HUES6 (cell line): ENCODE measurements around the gene GCHFR.

ENCODE experiments used
- H3K27ac ChIP-seq: 2 replicates; pipeline ENCODE4 v1.7.0; 2013; ENCODE audit warnings: low read depth, mild to moderate bottlenecking, low read length, inconsistent platforms
- H3K27me3 ChIP-seq: 2 replicates; pipeline ENCODE4 v1.6.1; 2013; ENCODE audit warnings: low read length; ENCODE audit not compliant: control insufficient read depth, insufficient read depth
- H3K36me3 ChIP-seq: 2 replicates; pipeline ENCODE4 v1.6.1; 2013; ENCODE audit warnings: low read length; ENCODE audit not compliant: control insufficient read depth, insufficient read depth
- H3K4me1 ChIP-seq: 2 replicates; pipeline ENCODE4 v1.6.1; 2013; ENCODE audit warnings: low read length; ENCODE audit not compliant: control insufficient read depth, insufficient read depth
- H3K4me3 ChIP-seq: 2 replicates; pipeline ENCODE4 v1.5.1; 2013; ENCODE audit warnings: low read depth, low read length
- H3K9ac ChIP-seq: one replicate; pipeline ENCODE4 v1.6.1; 2013; ENCODE audit warnings: mild to moderate bottlenecking, low read length
- H3K9me3 ChIP-seq: 2 replicates; pipeline ENCODE4 v1.6.1; 2013; ENCODE audit warnings: low read depth, low read length; ENCODE audit not compliant: control insufficient read depth, insufficient read depth

Gene GCHFR

GRCh38 chr15:40768521-40769273 is 4.8 kb downstream of the GCHFR start:
- Histone ChIP-seq H3K27me3 (no peaks in the 10 kb centered on the region), H3K4me1 (peaks cover 44% of the 10 kb centered on the region), H3K9me3 (no peaks in the 10 kb centered on the region), H3K36me3 (peaks cover 26% of the 10 kb centered on the region), H3K4me3 (no peak overlapping the region), H3K27ac (no peak overlapping the region), H3K9ac (no peak overlapping the region)

GRCh38 chr15:40769274-40770146 is 5.6 kb downstream of the GCHFR start, which contains the start of gene C15orf62:
Gene C15orf62 (plus strand): TSS chr15:40769980. CDS start chr15:40770496, 516 bp downstream.
- Histone ChIP-seq H3K9me3 (no peaks in the 10 kb centered on the region), H3K27me3 (no peaks in the 10 kb centered on the region), H3K4me3 (no peak within 1 kb of the TSS), H3K9ac (no peak within 1 kb of the TSS), H3K36me3 (peaks cover 34% of the 10 kb centered on the region), H3K27ac (no peak within 1 kb of the TSS), H3K4me1 (peaks cover 43% of the 10 kb centered on the region)

- Histone ChIP-seq H3K36me3 (peaks cover 40% of the 10 kb centered on the region), H3K27ac (no peak overlapping the region), H3K4me1 (peaks cover 35% of the 10 kb centered on the region)
These were observed 6.4 kb downstream of the GCHFR start for GRCh38 chr15:40770147-40770721.

DNA sequence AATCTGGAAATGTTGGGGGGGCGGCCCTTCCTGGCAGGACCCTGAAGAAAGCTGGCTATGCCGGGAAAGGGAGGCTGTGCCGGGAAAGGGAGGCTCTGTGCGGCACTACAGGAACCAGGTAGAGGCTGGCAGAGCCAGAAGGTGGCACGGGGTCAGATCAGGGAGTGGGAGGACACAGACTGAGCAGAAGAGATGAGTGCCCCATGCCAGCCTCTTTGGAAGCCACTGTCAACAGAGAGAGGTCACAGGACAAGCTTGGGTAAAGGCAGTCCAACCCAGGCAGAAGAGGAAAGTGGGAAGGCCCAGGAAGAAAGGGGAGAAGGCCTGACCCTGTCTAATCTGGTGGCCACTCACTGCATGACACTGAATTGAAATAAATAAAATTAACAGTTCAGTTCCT is 7.4 kb downstream of the GCHFR start:
- Histone ChIP-seq H3K27me3 (no peaks in the 10 kb centered on the region), H3K9ac (no peak overlapping the region), H3K4me3 (no peak overlapping the region), H3K4me1 (peaks cover 25% of the 10 kb centered on the region), H3K9me3 (no peaks in the 10 kb centered on the region), H3K27ac (no peak overlapping the region), H3K36me3 (peaks cover 50% of the 10 kb centered on the region)

More at GRCh38 chr15:40770147-40770721, 6.4 kb downstream of the GCHFR start:
- H3K9me3 ChIP-seq = no peaks in the 10 kb centered on the region
- no peak overlapping the region for H3K4me3 ChIP-seq
- H3K27me3 ChIP-seq = no peaks in the 10 kb centered on the region
- H3K9ac ChIP-seq = no peak overlapping the region

GRCh38 chr15:40772014-40772413 is 8.1 kb downstream of the GCHFR start:
- H3K27me3 ChIP-seq = no peaks in the 10 kb centered on the region
- no peak overlapping the region for H3K9ac ChIP-seq
- H3K36me3 ChIP-seq = peaks cover 58% of the 10 kb centered on the region
- H3K27ac ChIP-seq = no peak overlapping the region
- H3K4me3 ChIP-seq = no peak overlapping the region
- H3K4me1 ChIP-seq = peaks cover 17% of the 10 kb centered on the region
- no peaks in the 10 kb centered on the region for H3K9me3 ChIP-seq

DNA sequence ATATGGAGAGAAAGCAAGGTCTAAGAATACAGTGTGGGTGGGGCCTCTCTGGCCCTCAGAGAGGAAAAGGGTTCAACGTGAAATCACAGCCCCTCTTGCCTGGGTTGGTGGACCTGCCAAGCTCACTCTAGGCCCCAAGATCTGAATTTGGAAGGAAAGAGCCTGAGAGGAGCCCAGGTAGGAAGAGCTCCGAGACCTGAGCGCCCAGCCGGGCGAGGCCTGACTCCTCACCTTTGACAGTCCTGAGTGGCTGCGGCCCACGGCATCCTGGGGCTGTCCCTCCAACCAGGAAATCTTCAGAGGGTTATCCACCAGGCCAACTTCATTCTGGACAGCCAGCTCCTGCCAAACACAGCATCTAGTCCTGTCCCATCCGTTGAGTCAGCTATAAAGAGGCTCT is 9.6 kb downstream of the GCHFR start:
- Histone ChIP-seq H3K36me3 (peaks cover 47% of the 10 kb centered on the region), H3K9ac (no peak overlapping the region), H3K4me1 (peaks cover 5% of the 10 kb centered on the region; the same call in 1 of the 2 replicates), H3K4me3 (no peak overlapping the region), H3K27me3 (no peaks in the 10 kb centered on the region), H3K9me3 (no peaks in the 10 kb centered on the region), H3K27ac (no peak overlapping the region)

DNA sequence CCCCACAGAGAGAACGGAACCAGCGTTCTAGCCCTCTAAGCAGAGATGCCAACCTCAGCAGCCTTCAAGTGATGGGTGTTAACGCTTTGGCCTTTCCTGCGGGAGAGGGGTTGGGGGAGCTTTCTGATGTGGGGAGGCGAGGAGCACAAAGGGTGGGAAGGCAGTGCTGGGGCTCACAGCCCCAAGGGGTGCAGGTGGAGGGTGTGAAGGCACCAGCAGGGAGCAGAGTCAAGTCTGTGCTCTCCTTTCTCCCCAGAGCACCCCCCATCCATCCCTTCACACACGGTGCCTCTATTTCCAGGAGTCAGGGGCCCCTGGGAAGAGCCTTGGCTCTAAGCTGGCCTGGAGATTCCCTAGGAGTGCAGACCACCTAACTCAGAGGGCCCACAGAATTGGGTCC is 10.0 kb downstream of the GCHFR start:
- Histone ChIP-seq H3K27ac (no peak overlapping the region), H3K9me3 (no peaks in the 10 kb centered on the region), H3K4me3 (no peak overlapping the region), H3K27me3 (no peaks in the 10 kb centered on the region), H3K4me1 (peaks cover 3% of the 10 kb centered on the region; the same call in 1 of the 2 replicates), H3K9ac (no peak overlapping the region), H3K36me3 (peaks cover 48% of the 10 kb centered on the region)

DNA sequence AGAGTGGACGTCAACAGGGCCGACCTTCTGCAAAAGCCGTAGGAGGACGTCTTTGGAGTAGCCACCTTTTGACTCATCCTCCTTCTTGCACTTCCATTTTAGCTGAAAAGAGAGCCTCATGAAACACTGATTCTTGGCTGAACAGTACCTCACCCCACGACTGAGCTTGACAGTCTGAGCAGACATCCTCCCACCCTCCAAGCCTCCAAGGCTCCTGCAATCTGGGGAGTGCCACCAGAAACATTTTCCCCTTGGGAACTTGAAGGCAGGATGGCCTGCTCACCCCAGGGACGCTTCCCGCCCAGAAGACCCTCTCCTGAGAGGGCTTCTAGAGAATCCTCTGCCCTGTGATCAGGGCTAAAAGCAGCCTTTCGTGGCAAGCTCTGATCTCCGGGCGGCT is 11.1 kb downstream of the GCHFR start:
- H3K27me3 ChIP-seq = no peaks in the 10 kb centered on the region
- H3K9me3 ChIP-seq = no peaks in the 10 kb centered on the region
- H3K36me3 ChIP-seq = peaks cover 58% of the 10 kb centered on the region
- no peak overlapping the region for H3K4me3 ChIP-seq
- no peak overlapping the region for H3K27ac ChIP-seq
- H3K9ac ChIP-seq = no peak overlapping the region
- H3K4me1 ChIP-seq = no peaks in the 10 kb centered on the region

DNA sequence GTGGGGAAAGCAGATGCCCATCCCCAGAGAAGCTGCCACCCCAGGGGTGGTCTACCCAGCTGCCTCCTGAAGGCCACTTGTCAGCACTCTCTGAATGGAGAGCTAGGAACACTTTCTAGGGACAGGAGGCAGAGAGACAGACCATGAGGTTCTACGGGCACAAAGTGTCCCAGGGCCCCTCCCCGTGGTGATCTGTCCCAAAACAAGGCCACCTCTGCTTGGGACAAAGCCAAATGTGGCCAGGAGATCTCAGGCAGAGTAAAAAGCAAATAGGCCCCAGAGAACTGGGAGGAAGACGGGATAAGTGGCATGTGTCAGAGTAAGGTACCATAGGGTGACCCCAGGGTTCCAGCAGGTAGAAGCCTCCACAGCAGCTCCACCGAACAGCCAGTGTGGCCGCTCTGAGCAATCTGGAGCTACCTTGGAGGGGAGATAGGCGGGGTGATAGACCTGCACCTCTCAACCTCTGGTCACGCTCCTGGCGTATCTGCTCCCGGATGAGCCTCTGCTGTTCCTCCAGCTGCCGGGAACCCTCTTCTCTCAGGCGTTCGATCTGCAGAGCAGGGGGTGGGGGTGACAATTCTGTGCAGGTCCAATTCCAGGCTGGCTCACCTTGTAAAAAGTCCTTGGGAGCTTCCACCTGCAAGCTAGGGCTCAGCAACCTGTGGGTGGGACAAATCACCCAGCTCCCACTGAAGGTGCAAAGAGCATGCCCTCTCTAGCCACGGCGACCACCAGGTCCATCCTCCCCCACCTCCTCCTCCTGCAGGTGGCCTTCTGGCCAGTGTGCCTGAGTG is 12.1 kb downstream of the GCHFR start:
- H3K27ac ChIP-seq = no peak overlapping the region
- H3K27me3 ChIP-seq = no peaks in the 10 kb centered on the region
- H3K9me3 ChIP-seq = no peaks in the 10 kb centered on the region
- no peaks in the 10 kb centered on the region for H3K4me1 ChIP-seq
- H3K9ac ChIP-seq = no peak overlapping the region
- peaks cover 58% of the 10 kb centered on the region for H3K36me3 ChIP-seq
- H3K4me3 ChIP-seq = no peak overlapping the region

DNA sequence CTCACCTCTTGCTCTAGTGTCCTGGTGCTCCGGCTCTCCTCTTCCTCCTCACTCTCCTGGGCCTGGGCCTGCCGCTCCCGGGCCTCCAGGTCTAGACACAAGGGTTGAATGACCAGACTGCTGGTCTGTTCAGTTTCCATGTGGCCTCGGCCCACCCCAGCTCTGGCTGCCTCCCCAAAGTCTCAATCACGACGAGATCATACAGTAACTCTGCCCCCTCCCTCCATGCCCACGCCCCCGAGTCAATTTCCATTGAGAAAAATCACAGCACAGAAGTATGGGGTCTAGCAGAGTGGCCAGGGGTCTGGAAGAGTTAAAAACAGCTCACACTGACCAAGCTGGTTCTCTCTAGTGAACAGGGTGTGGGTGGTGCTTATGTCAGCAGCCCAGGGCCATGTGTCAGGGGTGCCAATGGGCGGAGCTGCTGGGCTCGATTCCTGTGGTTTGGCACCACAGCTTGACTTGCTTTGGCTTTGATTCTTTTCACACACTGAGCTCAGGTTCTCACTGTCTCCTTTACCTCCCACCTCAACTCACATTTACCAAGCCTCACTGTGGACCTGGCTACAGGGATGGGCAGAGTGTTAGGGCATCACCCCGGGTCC is 12.8 kb downstream of the GCHFR start:
- Histone ChIP-seq H3K27ac (no peak overlapping the region), H3K4me1 (no peaks in the 10 kb centered on the region), H3K9ac (no peak overlapping the region), H3K9me3 (no peaks in the 10 kb centered on the region), H3K36me3 (peaks cover 55% of the 10 kb centered on the region), H3K4me3 (no peak overlapping the region), H3K27me3 (no peaks in the 10 kb centered on the region)
